Measurements from ENCODE around the gene SETD2. TPM values are rescaled to one million over a fixed set of nuclear protein-coding genes. Genes with fewer than 3 reads are reported as not detected.
"Not testable (repeated sequence)": the region's sequence is repeated elsewhere in the genome, so short reads cannot be mapped to it uniquely, and the experiment has no call there.

SETD2 gene
- total RNA-seq, 1 donor from 2014 or later, result 78.8 TPM

GRCh38 chr3:47028146-47028545, 135.8 kb downstream of the SETD2 start:
- no peak for DNase-seq

GRCh38 chr3:47026432-47026831, 137.5 kb downstream of the SETD2 start:
- DNase-seq, result not testable (repeated sequence)

GRCh38 chr3:47024932-47025331, 139.0 kb downstream of the SETD2 start:
- DNase-seq, result no peak

- no peak for DNase-seq
These were observed 141.3 kb downstream of the SETD2 start for GRCh38 chr3:47022641-47023071.

GRCh38 chr3:47020311-47020710, 143.6 kb downstream of the SETD2 start:
- no peak for DNase-seq

GRCh38 chr3:47019201-47019600, 144.7 kb downstream of the SETD2 start:
- DNase-seq, result no peak

- no peak for DNase-seq
These were observed 145.7 kb downstream of the SETD2 start for GRCh38 chr3:47018269-47018611.

- no peak for DNase-seq
These were observed 146.2 kb downstream of the SETD2 start for GRCh38 chr3:47017504-47018268.

GRCh38 chr3:47016934-47017435, 146.9 kb downstream of the SETD2 start:
- DNase-seq, result no peak

GRCh38 chr3:47016086-47016933, 147.6 kb downstream of the SETD2 start:
- DNase-seq, result no peak

- DNase-seq, result no peak
These were observed 148.8 kb downstream of the SETD2 start for GRCh38 chr3:47015151-47015550.

- no peak for DNase-seq
These were observed 149.9 kb downstream of the SETD2 start for GRCh38 chr3:47014036-47014435.

GRCh38 chr3:47013231-47013630, 150.7 kb downstream of the SETD2 start:
- no peak for DNase-seq

GRCh38 chr3:47012342-47013230, 151.3 kb downstream of the SETD2 start:
- DNase-seq, result peak; percentile 26

- DNase-seq, result no peak
These were observed 152.5 kb downstream of the SETD2 start for GRCh38 chr3:47011371-47011770.

- no peak for DNase-seq
These were observed 153.0 kb downstream of the SETD2 start for GRCh38 chr3:47010910-47011309.

- DNase-seq, result no peak
These were observed 153.7 kb downstream of the SETD2 start for GRCh38 chr3:47010111-47010712.

GRCh38 chr3:47009225-47010110, 154.4 kb downstream of the SETD2 start:
- DNase-seq, result peak; percentile 92

GRCh38 chr3:47008851-47009224, 155.1 kb downstream of the SETD2 start:
- no peak for DNase-seq

- no peak for DNase-seq
These were observed 155.6 kb downstream of the SETD2 start for GRCh38 chr3:47008234-47008796.

Data from occipital lobe (tissue), 2 donors.